Neural cell (in vitro differentiated cells): Measurements from ENCODE around the gene COX7B2. TPM values are rescaled to one million over a fixed set of nuclear protein-coding genes. Genes with fewer than 3 reads are reported as not detected.

Source experiments
- H2AFZ ChIP-seq: fragments of 200-600, 300-800 bp; sonication (generic), shearing (Covaris generic); 2 replicates; pipeline ENCODE4 v1.6.0; 2014; ENCODE audit warnings: low read depth, mild to moderate bottlenecking, antibody characterized with exemption, low read length, moderate library complexity
- H3F3A ChIP-seq: fragments of 200-600 bp; shearing (Covaris generic); 2 replicates; pipeline ENCODE4 v1.6.1; 2016; ENCODE audit warnings: mild to moderate bottlenecking, moderate library complexity, mixed read lengths, antibody characterized with exemption, low read length; ENCODE audit not compliant: insufficient read depth, poor library complexity, severe bottlenecking
- H3K27ac ChIP-seq: fragments of 200-600, 300-800 bp; sonication (generic), shearing (Covaris generic); 2 replicates; pipeline ENCODE4 v1.5.1; 2014; ENCODE audit warnings: mild to moderate bottlenecking, low read length, moderate library complexity
- H3K27me3 ChIP-seq: fragments of 300-800, 200-600 bp; sonication (generic), shearing (Covaris generic); 2 replicates; pipeline ENCODE4 v1.6.0; 2014; ENCODE audit warnings: mild to moderate bottlenecking, low read depth, low read length, moderate library complexity; ENCODE audit not compliant: insufficient read depth
- H3K36me3 ChIP-seq: fragments of 300-800, 200-600 bp; sonication (generic), shearing (Covaris generic); 2 replicates; pipeline ENCODE4 v1.5.1; 2014; ENCODE audit warnings: mild to moderate bottlenecking, antibody characterized with exemption, low read length, moderate library complexity; ENCODE audit not compliant: insufficient read depth
- H3K4me2 ChIP-seq: fragments of 300-800, 200-600 bp; sonication (generic), shearing (Covaris generic); 2 replicates; pipeline ENCODE4 v1.6.0; 2014; ENCODE audit warnings: mild to moderate bottlenecking, low read length
- H3K4me3 ChIP-seq: fragments of 300-800, 200-600 bp; sonication (generic), shearing (Covaris generic); 2 replicates; pipeline ENCODE4 v1.5.1; 2014; ENCODE audit warnings: mild to moderate bottlenecking, low read length, moderate library complexity
- H3K79me2 ChIP-seq: fragments of 200-600 bp; shearing (Covaris generic); replicated peaks from 2 replicates; pipeline ENCODE4 v1.6.0; 2014; ENCODE audit warnings: mild to moderate bottlenecking, low read length, moderate library complexity; ENCODE audit not compliant: insufficient read depth
- H3K9ac ChIP-seq: fragments of 300-800, 200-600 bp; sonication (generic), shearing (Covaris generic); 2 replicates; pipeline ENCODE4 v1.6.1; 2016; ENCODE audit warnings: mild to moderate bottlenecking, low read length, mixed read lengths
- H3K9me2 ChIP-seq: fragments of 200-600 bp; shearing (Covaris generic); 2 replicates; pipeline ENCODE4 v1.6.1; 2016; ENCODE audit warnings: mild to moderate bottlenecking, low read length, mixed read lengths; ENCODE audit not compliant: insufficient read depth
- H3K9me3 ChIP-seq: fragments of 200-600, 300-800 bp; sonication (generic), shearing (Covaris generic); 2 replicates; pipeline ENCODE4 v1.6.1; 2016; ENCODE audit warnings: mild to moderate bottlenecking, mixed run types, low read length, moderate library complexity, mixed read lengths
- H4K20me1 ChIP-seq: fragments of 200-600 bp; shearing (Covaris generic); 2 replicates; pipeline ENCODE4 v1.6.1; 2016; ENCODE audit warnings: mild to moderate bottlenecking, mixed run types; ENCODE audit not compliant: insufficient read depth
- CTCF ChIP-seq: fragments of 450-650 bp; IDR thresholded peaks from 2 replicates; pipeline ENCODE4 v1.5.1; 2014; ENCODE audit warnings: antibody characterized with exemption, mild to moderate bottlenecking, moderate library complexity; ENCODE audit not compliant: poor library complexity, severe bottlenecking
- EP300 ChIP-seq: fragments of 450-650 bp; conservative IDR thresholded peaks from 2 replicates; pipeline ENCODE4 v1.6.1; 2014; ENCODE audit warnings: antibody characterized with exemption, mild to moderate bottlenecking, moderate library complexity; ENCODE audit not compliant: poor library complexity, severe bottlenecking
- EZH2 ChIP-seq: fragments of 200-600, 300-800 bp; shearing (Covaris generic), sonication (generic); IDR thresholded peaks from 2 replicates; pipeline ENCODE4 v1.6.1; 2014; ENCODE audit warnings: antibody characterized with exemption, low read length, borderline replicate concordance, mild to moderate bottlenecking; ENCODE audit not compliant: insufficient read depth, poor library complexity, severe bottlenecking
- MXI1 ChIP-seq: fragments of 450-650 bp; conservative IDR thresholded peaks from 2 replicates; pipeline ENCODE4 v1.6.1; 2014; ENCODE audit warnings: antibody characterized with exemption, mild to moderate bottlenecking; ENCODE audit not compliant: poor library complexity, severe bottlenecking
- POLR2AphosphoS5 ChIP-seq: IDR thresholded peaks from 2 replicates; pipeline ENCODE4 v1.6.1; 2012
- RAD21 ChIP-seq: fragments of 450-650 bp; conservative IDR thresholded peaks from 2 replicates; pipeline ENCODE4 v1.6.1; 2014; ENCODE audit warnings: antibody characterized with exemption, mild to moderate bottlenecking, moderate library complexity
- REST ChIP-seq: IDR thresholded peaks from 2 replicates; pipeline ENCODE4 v1.6.1; 2012; ENCODE audit warnings: borderline replicate concordance
- SMC3 ChIP-seq: fragments of 450-650 bp; conservative IDR thresholded peaks from 2 replicates; pipeline ENCODE4 v1.6.1; 2014; ENCODE audit warnings: antibody characterized with exemption, mild to moderate bottlenecking, moderate library complexity; ENCODE audit not compliant: poor library complexity
- TAF1 ChIP-seq: IDR thresholded peaks from 2 replicates; pipeline ENCODE4 v1.6.1; 2012; ENCODE audit warnings: low read depth
- polyA plus RNA-seq: library from polyadenylated mRNA; depleted of rRNA; stranded (reverse); fragments of >200 nt; gene quantifications from 2 replicates; pipeline ENCODE4 v1.2.3, GENCODE V29; 2014

The COX7B2 gene
- polyA plus RNA-seq, 1 donor from 2014 or later, result not detected

- Histone ChIP-seq H2AFZ (no peak overlapping the region), H3K36me3 (no peaks in the 10 kb centered on the region), H3F3A (no peaks in the 10 kb centered on the region), H3K9me3 (no peaks in the 10 kb centered on the region), H3K4me3 (no peak overlapping the region), H3K27me3 (no peaks in the 10 kb centered on the region), H3K9ac (no peak overlapping the region), H3K4me2 (no peak overlapping the region), H4K20me1 (no peaks in the 10 kb centered on the region), H3K27ac (no peak overlapping the region), H3K79me2 (no peaks in the 10 kb centered on the region), H3K9me2 (no peaks in the 10 kb centered on the region)
- TF ChIP-seq SMC3, result no peak
- no peak for TF ChIP-seq TAF1
- no peak for TF ChIP-seq EZH2
- no peak for TF ChIP-seq RAD21
- TF ChIP-seq REST, result no peak
- no peak for TF ChIP-seq CTCF
- TF ChIP-seq POLR2AphosphoS5, result no peak
- TF ChIP-seq MXI1, result no peak
- no peak for TF ChIP-seq EP300
Observed at GRCh38 chr4:46886711-46887110, 22.3 kb downstream of the COX7B2 start.

GRCh38 chr4:46878641-46879040 is 30.4 kb downstream of the COX7B2 start:
- H3K9ac ChIP-seq, result no peak overlapping the region
- H3K27me3 ChIP-seq, result no peaks in the 10 kb centered on the region
- H3K9me2 ChIP-seq, result no peaks in the 10 kb centered on the region
- no peak overlapping the region for H3K27ac ChIP-seq
- H3K9me3 ChIP-seq, result no peaks in the 10 kb centered on the region
- no peaks in the 10 kb centered on the region for H3K36me3 ChIP-seq
- no peak overlapping the region for H3K4me2 ChIP-seq
- no peaks in the 10 kb centered on the region for H3K79me2 ChIP-seq
- H3F3A ChIP-seq, result no peaks in the 10 kb centered on the region
- TF ChIP-seq EP300, result no peak
- TF ChIP-seq POLR2AphosphoS5, result no peak
- TF ChIP-seq RAD21, result no peak
- TF ChIP-seq CTCF, result no peak
- TF ChIP-seq REST, result no peak
- TF ChIP-seq EZH2, result no peak
- TF ChIP-seq TAF1, result no peak
- no peak for TF ChIP-seq SMC3
- TF ChIP-seq MXI1, result no peak
- no peaks in the 10 kb centered on the region for H4K20me1 ChIP-seq
- no peak overlapping the region for H3K4me3 ChIP-seq
- no peak overlapping the region for H2AFZ ChIP-seq
